CD4-positive, alpha-beta T cell (primary cell): ENCODE measurements around the gene KCNJ11. TPM values are rescaled to one million over a fixed set of nuclear protein-coding genes. Genes with fewer than 3 reads are reported as not detected.
"Not testable (repeated sequence)": the region's sequence is repeated elsewhere in the genome, so short reads cannot be mapped to it uniquely, and the experiment has no call there.

Experiments used
- ATAC-seq: fragments of 200-7000 bp; cut with Tn5 transposase; one replicate; pipeline ENCODE4 v1.10.0; 2022; ENCODE audit warnings: mild to moderate bottlenecking; ENCODE audit not compliant: poor library complexity
- CTCF ChIA-PET: fragments of 350-600 bp; sonication (Branson Sonifier 250); formaldehyde crosslinking; loops from one replicate; lab custom pipeline; 2021; ENCODE audit warnings: antibody characterized with exemption, inconsistent platforms; lab: Charles Lee
- POLR2A ChIA-PET: fragments of 350-600 bp; sonication (Branson Sonifier 250); formaldehyde crosslinking; loops from one replicate; lab custom pipeline; 2021; ENCODE audit warnings: antibody characterized with exemption, inconsistent platforms; lab: Charles Lee
- DNase-seq, 14 experiments: peaks; one replicate each; pipeline ENCODE4 v3.0.0-alpha.2; 2013 to 2020; ENCODE audit warnings: mixed read lengths in 2 of 14
- H3K27ac ChIP-seq, 2 donors: one replicate each; pipeline versions ENCODE4 v1.5.1 to v1.7.0; 2013; ENCODE audit warnings: low read length in 2 of 2, low read depth in 1 of 2, mild to moderate bottlenecking in 1 of 2
- H3K27me3 ChIP-seq, 2 experiments: 1 replicate in 1 of 2; 2 replicates in 1 of 2; pipeline versions ENCODE4 v1.6.1 to v1.7.0; 2013; ENCODE audit warnings: low read length in 2 of 2, control low read depth in 1 of 2, mild to moderate bottlenecking in 1 of 2, moderate library complexity in 1 of 2; ENCODE audit not compliant: insufficient read depth in 2 of 2, control insufficient read depth in 1 of 2
- H3K36me3 ChIP-seq: one replicate; pipeline ENCODE4 v1.6.1; 2013; ENCODE audit warnings: low read length, control low read depth; ENCODE audit not compliant: insufficient read depth
- H3K4me1 ChIP-seq: one replicate; pipeline ENCODE4 v1.6.1; 2013; ENCODE audit warnings: low read length, control low read depth; ENCODE audit not compliant: insufficient read depth
- H3K4me3 ChIP-seq: one replicate; pipeline ENCODE4 v1.5.1; 2013; ENCODE audit warnings: mild to moderate bottlenecking, low read length, moderate library complexity
- H3K9me3 ChIP-seq, 2 experiments: 1 replicate in 1 of 2; 2 replicates in 1 of 2; pipeline versions ENCODE4 v1.6.1 to v1.7.0; 2013; ENCODE audit warnings: low read length in 2 of 2, mild to moderate bottlenecking in 2 of 2, control low read depth in 1 of 2, moderate library complexity in 1 of 2; ENCODE audit not compliant: control insufficient read depth in 1 of 2, insufficient read depth in 1 of 2
- H3K27ac Mint-ChIP-seq: one replicate; pipeline ENCODE4 v1.8.0; 2020; ENCODE audit warnings: mixed read lengths
- H3K27me3 Mint-ChIP-seq: one replicate; pipeline ENCODE4 v1.8.0; 2021; ENCODE audit warnings: mixed read lengths
- H3K36me3 Mint-ChIP-seq: one replicate; pipeline ENCODE4 v1.8.0; 2021; ENCODE audit warnings: low read depth, mixed read lengths
- H3K4me1 Mint-ChIP-seq: one replicate; pipeline ENCODE4 v1.8.0; 2021; ENCODE audit warnings: low read depth, mixed read lengths
- H3K4me3 Mint-ChIP-seq: one replicate; pipeline ENCODE4 v1.8.0; 2020; ENCODE audit warnings: mild to moderate bottlenecking, mixed read lengths
- H3K9me3 Mint-ChIP-seq: one replicate; pipeline ENCODE4 v1.8.0; 2020; ENCODE audit warnings: mixed read lengths
- intact Hi-C, 2 experiments: fragments of 100-400 bp; cut with DNase I in 1 of 2; cut with micrococcal nuclease in 1 of 2; formaldehyde crosslinking; loops; one replicate each; pipeline versions ENCODE4 v1.15.1 to v1.9.0; 2023 to 2025; cut with DNase I, micrococcal nuclease
- total RNA-seq, 174 experiments: library from RNA in 2 of 174; stranded (reverse) in 2 of 174; gene quantifications; one replicate each; pipeline ENCODE4 v1.2.3 and lab custom pipeline; 2021 to 2026
- TF ChIP-seq, protein P1 (sequence below): fragments of 200-600 bp; IDR thresholded peaks from one replicate; pipeline ENCODE4 v1.8.0; 2022; ENCODE audit warnings: antibody characterized with exemption, mild to moderate bottlenecking

KCNJ11 gene
- total RNA-seq, 2 experiments from 2014 or later, result 0.08 TPM; not detected in 1

DNA sequence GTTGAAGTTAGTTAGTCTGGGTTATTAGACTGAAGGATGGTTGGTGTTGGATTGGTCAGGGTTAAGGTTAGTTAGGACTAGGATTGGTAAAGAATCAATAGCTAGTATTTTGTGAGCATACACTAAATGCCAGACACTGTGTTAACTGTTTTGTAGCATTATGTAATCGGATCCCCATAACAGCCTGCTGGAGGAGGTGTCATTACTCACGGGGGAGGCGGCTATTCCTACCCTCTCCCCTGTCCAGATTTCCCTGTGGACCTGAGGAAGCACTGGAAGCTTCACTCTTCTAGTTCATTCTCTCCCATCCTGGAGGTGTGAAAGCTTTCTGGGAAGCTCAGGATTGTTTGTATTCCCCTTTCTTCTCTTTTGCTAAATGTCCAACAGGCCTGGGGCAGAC is 40.5 kb upstream of the KCNJ11 start:
- Mint-ChIP-seq H3K9me3 (no peaks in the 10 kb centered on the region), H3K36me3 (no peaks in the 10 kb centered on the region), H3K4me3 (no peak overlapping the region), H3K27ac (no peak overlapping the region), H3K4me1 (no peaks in the 10 kb centered on the region), H3K27me3 (no peaks in the 10 kb centered on the region)
- no peaks in the 10 kb centered on the region for H3K36me3 ChIP-seq
- TF ChIP-seq, protein P1, sequence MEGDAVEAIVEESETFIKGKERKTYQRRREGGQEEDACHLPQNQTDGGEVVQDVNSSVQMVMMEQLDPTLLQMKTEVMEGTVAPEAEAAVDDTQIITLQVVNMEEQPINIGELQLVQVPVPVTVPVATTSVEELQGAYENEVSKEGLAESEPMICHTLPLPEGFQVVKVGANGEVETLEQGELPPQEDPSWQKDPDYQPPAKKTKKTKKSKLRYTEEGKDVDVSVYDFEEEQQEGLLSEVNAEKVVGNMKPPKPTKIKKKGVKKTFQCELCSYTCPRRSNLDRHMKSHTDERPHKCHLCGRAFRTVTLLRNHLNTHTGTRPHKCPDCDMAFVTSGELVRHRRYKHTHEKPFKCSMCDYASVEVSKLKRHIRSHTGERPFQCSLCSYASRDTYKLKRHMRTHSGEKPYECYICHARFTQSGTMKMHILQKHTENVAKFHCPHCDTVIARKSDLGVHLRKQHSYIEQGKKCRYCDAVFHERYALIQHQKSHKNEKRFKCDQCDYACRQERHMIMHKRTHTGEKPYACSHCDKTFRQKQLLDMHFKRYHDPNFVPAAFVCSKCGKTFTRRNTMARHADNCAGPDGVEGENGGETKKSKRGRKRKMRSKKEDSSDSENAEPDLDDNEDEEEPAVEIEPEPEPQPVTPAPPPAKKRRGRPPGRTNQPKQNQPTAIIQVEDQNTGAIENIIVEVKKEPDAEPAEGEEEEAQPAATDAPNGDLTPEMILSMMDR, result no peak
- intact Hi-C loops, result no loop called here
- ChIA-PET CTCF (no interaction called here), POLR2A (no interaction called here)
- H3K27me3 ChIP-seq, result no peaks in the 10 kb centered on the region
- no peak for DNase-seq
- H3K9me3 ChIP-seq, result no peaks in the 10 kb centered on the region
- H3K27ac ChIP-seq, result no peak overlapping the region
- H3K4me1 ChIP-seq, result no peaks in the 10 kb centered on the region
- ATAC-seq, result no peak
- no peak overlapping the region for H3K4me3 ChIP-seq

DNA sequence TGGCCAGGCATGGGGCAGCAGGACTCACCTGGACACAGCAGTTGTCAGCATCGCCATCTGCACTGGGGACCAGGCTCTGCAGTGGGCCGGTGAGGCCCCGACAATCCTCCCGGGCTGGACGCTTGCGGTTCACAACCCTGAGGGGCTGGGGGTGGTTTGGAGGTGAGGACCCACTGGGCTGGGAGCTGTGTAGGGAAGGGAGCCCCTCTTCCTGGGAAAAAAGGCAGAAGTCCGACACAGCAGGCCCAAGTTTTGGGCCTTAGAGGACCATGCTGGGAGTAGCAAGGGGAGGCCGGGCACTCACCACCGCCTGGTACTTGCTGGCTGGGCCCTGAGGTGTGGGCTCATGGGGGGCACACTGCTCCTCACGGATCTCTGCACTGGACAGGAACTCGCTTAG is 39.8 kb upstream of the KCNJ11 start:
- POLR2A ChIA-PET, result no interaction called here
- H3K4me3 Mint-ChIP-seq, result no peak overlapping the region

DNA sequence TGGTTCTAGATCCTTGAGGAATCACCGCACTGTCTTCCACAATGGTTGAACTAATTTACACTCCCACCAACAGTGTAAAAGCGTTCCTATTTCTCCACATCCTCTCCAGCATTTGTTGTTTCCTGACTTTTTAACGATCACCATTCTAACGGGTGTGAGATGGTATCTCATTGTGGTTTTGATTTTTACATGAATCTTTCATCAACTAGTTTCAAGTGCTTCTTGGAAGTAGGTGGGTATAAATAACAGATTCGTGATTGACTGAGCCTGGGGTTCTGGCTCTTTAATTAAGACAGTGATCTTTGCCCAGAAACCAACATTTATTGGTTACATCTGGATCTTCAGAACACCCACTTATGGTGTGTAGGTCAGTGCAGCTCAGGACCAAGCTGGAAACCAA is 37.8 kb upstream of the KCNJ11 start:
- H3K36me3 Mint-ChIP-seq, POLR2A ChIA-PET, H3K4me3 ChIP-seq, ATAC-seq, H3K4me1 ChIP-seq, CTCF ChIA-PET, H3K9me3 Mint-ChIP-seq, H3K9me3 ChIP-seq, H3K36me3 ChIP-seq, H3K4me3 Mint-ChIP-seq, intact Hi-C loops, H3K27ac ChIP-seq, H3K27me3 ChIP-seq, H3K27ac Mint-ChIP-seq, DNase-seq, H3K4me1 Mint-ChIP-seq: not testable (repeated sequence)
- peaks cover 13% of the 10 kb centered on the region for H3K27me3 Mint-ChIP-seq

More for the DNA sequence above, 39.8 kb upstream of the KCNJ11 start:
- TF ChIP-seq, protein P1, result no peak
- Histone ChIP-seq H3K27me3 (no peaks in the 10 kb centered on the region), H3K4me1 (no peaks in the 10 kb centered on the region), H3K27ac (no peak overlapping the region), H3K36me3 (no peaks in the 10 kb centered on the region), H3K4me3 (no peak overlapping the region), H3K9me3 (no peaks in the 10 kb centered on the region)
- ATAC-seq (no peak), DNase-seq (no peak)
- Mint-ChIP-seq H3K36me3 (no peaks in the 10 kb centered on the region), H3K27me3 (no peaks in the 10 kb centered on the region), H3K9me3 (no peaks in the 10 kb centered on the region), H3K27ac (no peak overlapping the region), H3K4me1 (no peaks in the 10 kb centered on the region)
- CTCF ChIA-PET, result no interaction called here
- intact Hi-C loops, result no loop called here

DNA sequence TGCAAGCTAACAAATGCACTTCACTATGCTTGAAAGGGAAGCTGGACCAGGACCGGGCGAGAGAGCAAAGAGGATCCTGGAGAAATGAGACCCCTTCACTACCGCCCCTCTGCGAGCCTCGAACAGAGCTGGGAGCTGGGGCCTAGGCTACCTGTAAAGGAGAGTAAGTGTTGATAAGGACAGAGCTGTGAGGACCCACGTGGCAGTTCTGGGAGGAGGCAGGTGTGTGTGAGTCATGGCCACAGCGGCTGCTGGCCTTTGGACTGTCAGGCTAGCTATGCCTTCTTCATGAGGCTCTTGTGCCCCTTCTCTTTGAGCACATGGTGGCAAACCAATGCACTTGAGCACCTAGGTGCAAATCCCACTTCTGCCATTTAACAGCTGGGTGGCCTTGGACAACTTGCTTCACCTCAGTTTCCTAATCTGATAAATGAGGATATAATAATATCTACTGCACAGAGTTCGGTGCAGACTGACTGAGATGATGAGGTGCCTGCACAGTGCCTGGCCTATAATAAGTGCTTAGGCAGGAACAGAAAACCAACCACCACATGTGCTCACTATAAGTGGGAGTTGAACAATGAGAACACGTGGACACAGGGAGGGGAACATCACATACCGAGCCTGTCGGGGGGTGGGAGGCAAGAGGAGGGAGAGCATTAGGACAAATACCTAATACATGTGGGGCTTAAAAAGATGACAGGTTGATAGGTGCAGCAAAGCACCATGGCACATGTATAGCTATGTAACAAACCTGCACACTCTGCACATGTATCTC is 35.3 kb upstream of the KCNJ11 start:
- no peaks in the 10 kb centered on the region for H3K36me3 Mint-ChIP-seq
- POLR2A ChIA-PET, result no interaction called here
- CTCF ChIA-PET, result no interaction called here
- no peak overlapping the region for H3K27ac ChIP-seq
- H3K27me3 ChIP-seq, result peaks cover 0 to 8% of the 10 kb centered on the region in 2 experiments
- DNase-seq, result no peak
- no peaks in the 10 kb centered on the region for H3K4me1 Mint-ChIP-seq
- no peaks in the 10 kb centered on the region for H3K4me1 ChIP-seq
- no peaks in the 10 kb centered on the region for H3K36me3 ChIP-seq
- no peak for ATAC-seq
- intact Hi-C loops, result no loop called here
- TF ChIP-seq, protein P1, result no peak
- no peak overlapping the region for H3K4me3 ChIP-seq
- no peak overlapping the region for H3K4me3 Mint-ChIP-seq
- H3K27ac Mint-ChIP-seq, result no peak overlapping the region
- no peaks in the 10 kb centered on the region for H3K9me3 Mint-ChIP-seq
- H3K9me3 ChIP-seq, result no peaks in the 10 kb centered on the region
- peaks cover 24% of the 10 kb centered on the region for H3K27me3 Mint-ChIP-seq
